H9 (cell line): ENCODE data around the gene TRRAP. TPM values are rescaled to one million over a fixed set of nuclear protein-coding genes. Genes with fewer than 3 reads are reported as not detected.
A peak's percentile ranks its signal among the peaks of the same experiment; 100 is the strongest.

Source experiments
- DNase-seq: peaks from one replicate; pipeline ENCODE4 v3.0.0-alpha.2; 2017
- H2AFZ ChIP-seq: one replicate; pipeline ENCODE4 v1.6.1; 2013; ENCODE audit warnings: mild to moderate bottlenecking, low read length, control low read depth, moderate library complexity
- H2AK5ac ChIP-seq: 2 replicates; pipeline ENCODE4 v1.6.1; 2013; ENCODE audit warnings: low read length, control low read depth, mixed read lengths; ENCODE audit not compliant: insufficient read length
- H2BK120ac ChIP-seq: one replicate; pipeline ENCODE4 v1.6.1; 2013; ENCODE audit warnings: low read depth, mild to moderate bottlenecking, low read length, control low read depth, inconsistent platforms; ENCODE audit not compliant: poor library complexity, severe bottlenecking
- H2BK12ac ChIP-seq: 2 replicates; pipeline ENCODE4 v1.6.1; 2013; ENCODE audit warnings: low read length, control low read depth, mixed read lengths, low read depth; ENCODE audit not compliant: insufficient read length
- H2BK15ac ChIP-seq: 2 replicates; pipeline ENCODE4 v1.6.1; 2013; ENCODE audit warnings: low read depth, low read length, control low read depth
- H2BK20ac ChIP-seq: one replicate; pipeline ENCODE4 v1.6.1; 2013; ENCODE audit warnings: low read depth, mild to moderate bottlenecking, low read length, control low read depth, inconsistent platforms; ENCODE audit not compliant: poor library complexity, severe bottlenecking
- H2BK5ac ChIP-seq: 2 replicates; pipeline ENCODE4 v1.6.1; 2013; ENCODE audit warnings: low read length, control low read depth, mixed read lengths; ENCODE audit not compliant: insufficient read length
- H3K14ac ChIP-seq: 2 replicates; pipeline ENCODE4 v1.6.1; 2013; ENCODE audit warnings: low read length, control low read depth; ENCODE audit not compliant: insufficient read depth
- H3K18ac ChIP-seq: 2 replicates; pipeline ENCODE4 v1.6.1; 2013; ENCODE audit warnings: low read depth, mild to moderate bottlenecking, mixed read lengths, low read length, control low read depth; ENCODE audit not compliant: insufficient read length
- H3K23ac ChIP-seq: 2 replicates; pipeline ENCODE4 v1.6.1; 2013; ENCODE audit warnings: low read length, control low read depth, mixed read lengths, low read depth; ENCODE audit not compliant: insufficient read length
- H3K23me2 ChIP-seq: 2 replicates; pipeline ENCODE4 v1.6.1; 2013; ENCODE audit warnings: low read depth, mild to moderate bottlenecking, mixed read lengths, low read length, control low read depth; ENCODE audit not compliant: insufficient read length, poor library complexity, severe bottlenecking
- H3K27ac ChIP-seq: 2 replicates; pipeline ENCODE4 v1.5.1; 2013; ENCODE audit warnings: low read length, control low read depth, mixed read lengths, low read depth; ENCODE audit not compliant: insufficient read length
- H3K27me3 ChIP-seq: 2 replicates; pipeline ENCODE4 v1.6.1; 2013; ENCODE audit warnings: low read length, control low read depth, inconsistent platforms; ENCODE audit not compliant: insufficient read depth
- H3K4ac ChIP-seq: 2 replicates; pipeline ENCODE4 v1.6.1; 2013; ENCODE audit warnings: low read depth, mild to moderate bottlenecking, control low read depth, inconsistent platforms, low read length, moderate library complexity
- H3K4me1 ChIP-seq: 2 replicates; pipeline ENCODE4 v1.6.1; 2013; ENCODE audit warnings: low read length, control low read depth, inconsistent platforms; ENCODE audit not compliant: insufficient read depth
- H3K4me2 ChIP-seq: 2 replicates; pipeline ENCODE4 v1.6.1; 2013; ENCODE audit warnings: low read length, control low read depth, mixed read lengths; ENCODE audit not compliant: insufficient read length, insufficient read depth
- H3K56ac ChIP-seq: 2 replicates; pipeline ENCODE4 v1.6.1; 2013; ENCODE audit warnings: low read depth, mild to moderate bottlenecking, mixed read lengths, low read length, control low read depth; ENCODE audit not compliant: insufficient read length
- H3K79me1 ChIP-seq: 2 replicates; pipeline ENCODE4 v1.6.1; 2013; ENCODE audit warnings: low read depth, mild to moderate bottlenecking, moderate library complexity, low read length, control low read depth, inconsistent platforms; ENCODE audit not compliant: insufficient read depth, poor library complexity, severe bottlenecking
- H3K79me2 ChIP-seq: 2 replicates; pipeline ENCODE4 v1.6.1; 2013; ENCODE audit warnings: low read length, control low read depth, inconsistent platforms; ENCODE audit not compliant: insufficient read depth
- H3K9ac ChIP-seq: 2 replicates; pipeline ENCODE4 v1.6.1; 2013; ENCODE audit warnings: low read length, control low read depth, mixed read lengths; ENCODE audit not compliant: insufficient read length; ENCODE audit errors: extremely low read depth
- H3K9me3 ChIP-seq: one replicate; pipeline ENCODE4 v1.6.1; 2013; ENCODE audit warnings: low read depth, low read length, inconsistent platforms; ENCODE audit not compliant: control insufficient read depth
- H3T11ph ChIP-seq: one replicate; pipeline ENCODE4 v1.6.1; 2013; ENCODE audit warnings: mild to moderate bottlenecking, low read length, control low read depth, inconsistent platforms
- H4K20me1 ChIP-seq: one replicate; pipeline ENCODE4 v1.6.1; 2013; ENCODE audit not compliant: control insufficient read depth, insufficient read length, insufficient read depth
- H4K5ac ChIP-seq: 2 replicates; pipeline ENCODE4 v1.6.1; 2013; ENCODE audit warnings: low read depth, mild to moderate bottlenecking, mixed read lengths, low read length, control low read depth; ENCODE audit not compliant: insufficient read length
- H4K8ac ChIP-seq: replicated peaks from 2 replicates; pipeline ENCODE4 v1.6.1; 2013; ENCODE audit warnings: low read length, control low read depth, mixed read lengths, low read depth; ENCODE audit not compliant: insufficient read length
- H4K91ac ChIP-seq: 2 replicates; pipeline ENCODE4 v1.6.1; 2013; ENCODE audit warnings: low read depth, mild to moderate bottlenecking, moderate library complexity, mixed read lengths, low read length, control low read depth; ENCODE audit not compliant: insufficient read length
- H3K27ac Mint-ChIP-seq, 3 experiments: 2 replicates in 2 of 3; 3 replicates in 1 of 3; pipeline ENCODE4 v1.8.0; 2020 to 2021; ENCODE audit warnings: mixed read lengths in 3 of 3, mild to moderate bottlenecking in 1 of 3, moderate library complexity in 1 of 3
- H3K27me3 Mint-ChIP-seq: 2 replicates; pipeline ENCODE4 v1.8.0; 2021; ENCODE audit warnings: low read depth, mild to moderate bottlenecking, moderate library complexity, mixed read lengths
- H3K36me3 Mint-ChIP-seq, 3 experiments: 2 replicates in 2 of 3; 3 replicates in 1 of 3; pipeline ENCODE4 v1.8.0; 2020 to 2021; ENCODE audit warnings: low read depth in 3 of 3, mixed read lengths in 3 of 3; ENCODE audit not compliant: insufficient read depth in 1 of 3
- H3K4me1 Mint-ChIP-seq, 2 experiments: 2 replicates each; pipeline ENCODE4 v1.8.0; 2020; ENCODE audit warnings: mixed read lengths in 2 of 2
- H3K4me3 Mint-ChIP-seq, 2 experiments: 2 replicates in 1 of 2; 3 replicates in 1 of 2; pipeline ENCODE4 v1.8.0; 2020 to 2021; ENCODE audit warnings: mild to moderate bottlenecking in 2 of 2, mixed read lengths in 2 of 2, moderate library complexity in 1 of 2
- H3K9me3 Mint-ChIP-seq, 2 experiments: 2 replicates in 1 of 2; 3 replicates in 1 of 2; pipeline ENCODE4 v1.8.0; 2020; ENCODE audit warnings: mild to moderate bottlenecking in 2 of 2, mixed read lengths in 2 of 2, moderate library complexity in 1 of 2
- CTCF ChIP-seq: fragments of 200-600 bp; sonication (generic); conservative IDR thresholded peaks from 3 replicates; pipeline ENCODE4 v1.8.0; 2021; ENCODE audit warnings: antibody characterized with exemption, mild to moderate bottlenecking
- WGBS: extraction: QIAGEN DNeasy Blood & Tissue Kit; methylation state at CpG from one replicate; pipeline ENCODE4 v1.1.7; 2013; ENCODE audit warnings: missing lambda C conversion rate, low lambda C conversion rate, mixed read lengths; ENCODE audit not compliant: insufficient read length; ENCODE audit errors: extremely low coverage; 5-methylcytosine and 5-hydroxymethylcytosine counted together
- total RNA-seq: library from RNA; stranded (reverse); gene quantifications from 2 replicates; pipeline ENCODE4 v1.2.1, GENCODE V29; 2021

Gene TRRAP
- total RNA-seq, 1 experiment from 2014 or later = 58.6 TPM

GRCh38 chr7:98995523-98996149 lies 117.3 kb downstream of the TRRAP start:
- H2BK20ac ChIP-seq = no peak overlapping the region
- no peaks in the 10 kb centered on the region for H3K27me3 ChIP-seq
- no peak for TF ChIP-seq CTCF
- H3K27ac ChIP-seq = no peak overlapping the region
- H3K4ac ChIP-seq = no peak overlapping the region
- H3K4me1 ChIP-seq = no peaks in the 10 kb centered on the region
- H3K18ac ChIP-seq = no peak overlapping the region
- no peak overlapping the region for H2BK5ac ChIP-seq
- no peak overlapping the region for H3T11ph ChIP-seq
- Mint-ChIP-seq H3K9me3 (no peaks in the 10 kb centered on the region), H3K36me3 (peaks cover 26 to 81% (median 62%) of the 10 kb centered on the region in 3 experiments), H3K27ac (peak overlapping the region in 1 of 3 experiments; percentile 14; a peak in 1 of 7 replicates), H3K4me1 (no peaks in the 10 kb centered on the region), H3K27me3 (no peaks in the 10 kb centered on the region; the same call in 1 of the 2 replicates), H3K4me3 (no peak overlapping the region)
- H3K79me2 ChIP-seq = no peaks in the 10 kb centered on the region
- H2AFZ ChIP-seq = no peak overlapping the region
- no peaks in the 10 kb centered on the region for H3K9me3 ChIP-seq
- no peak overlapping the region for H3K9ac ChIP-seq
- H4K5ac ChIP-seq = no peak overlapping the region
- no peaks in the 10 kb centered on the region for H3K79me1 ChIP-seq
- DNase-seq = no peak
- no peak overlapping the region for H2BK120ac ChIP-seq
- H2BK15ac ChIP-seq = no peak overlapping the region
- H2BK12ac ChIP-seq = no peak overlapping the region
- H3K56ac ChIP-seq = no peak overlapping the region
- H4K8ac ChIP-seq = no peak overlapping the region
- H3K23me2 ChIP-seq = no peaks in the 10 kb centered on the region
- H4K20me1 ChIP-seq = no peaks in the 10 kb centered on the region
- 100% methylated on average over 10 of the region's 16 CpGs for WGBS
- H3K14ac ChIP-seq = no peak overlapping the region
- no peak overlapping the region for H3K4me2 ChIP-seq
- no peak overlapping the region for H4K91ac ChIP-seq
- no peak overlapping the region for H2AK5ac ChIP-seq
- no peak overlapping the region for H3K23ac ChIP-seq
